ENCODE data around the gene SIMC1. TPM values are rescaled to one million over a fixed set of nuclear protein-coding genes. Genes with fewer than 3 reads are reported as not detected.

The SIMC1 gene
- total RNA-seq, 1 experiment from 2014 or later: 6.5 TPM

- Histone ChIP-seq H4K20me1 (ENCODE audit: insufficient read depth) (no peaks in the 10 kb centered on the region), H3F3A (ENCODE audit: insufficient read depth, low read depth) (0 out of 2 replicates have a peak, but pooled peaks cover 12% of the 10 kb centered on the region), H3K9me2 (ENCODE audit: insufficient read depth) (no peaks in the 10 kb centered on the region), H3K36me3 (ENCODE audit: low read depth) (no peaks in the 10 kb centered on the region), H3K9me3 (ENCODE audit: insufficient read depth, low read depth) (no peaks in the 10 kb centered on the region), H3K4me2 (peak overlapping the region; percentile 30), H3K4me1 (replicated peaks; ENCODE audit: insufficient read depth) (peaks cover 13% of the 10 kb centered on the region), H3K27me3 (ENCODE audit: insufficient read depth, low read depth) (no peaks in the 10 kb centered on the region), H3K27ac (0 out of 2 replicates have a peak overlapping the region, but pooled peaks have one; percentile 16), H3K4me3 (no peak overlapping the region), H2AFZ (no peak overlapping the region), H3K79me2 (ENCODE audit: low read depth) (no peaks in the 10 kb centered on the region)
- DNase-seq: peak; percentile 70 to 86
- intact Hi-C loops (cut with micrococcal nuclease; ENCODE audit: unreplicated experiment): no loop called here
- TSS peak; percentile 14 for BruUV-seq (replicated peaks)
- TF ChIP-seq CTCF (conservative IDR thresholded peaks at IDR 0.05): no peak
- no peak for TF ChIP-seq EZH2 (IDR thresholded peaks at IDR 0.05; ENCODE audit: low read depth)
- ChIA-PET POLR2A (ENCODE audit: unreplicated experiment) (no interaction called here), CTCF (interaction anchor here (1.0 kb wide), 1 partner anchor 10 kb away, joined by 3 read pairs; no protein-coding TSS in a partner anchor)
Observed at GRCh38 chr5:176371621-176372539, 133.7 kb downstream of the SIMC1 start.

- POLR2A ChIA-PET (ENCODE audit: unreplicated experiment): no interaction called here
- no peaks in the 10 kb centered on the region for H3K9me3 ChIP-seq (ENCODE audit: insufficient read depth, low read depth)
- H3K36me3 ChIP-seq (ENCODE audit: low read depth): no peaks in the 10 kb centered on the region
- TF ChIP-seq EZH2 (IDR thresholded peaks at IDR 0.05; ENCODE audit: low read depth): no peak
- no peak for TF ChIP-seq CTCF (conservative IDR thresholded peaks at IDR 0.05)
- H3K27me3 ChIP-seq (ENCODE audit: insufficient read depth, low read depth): no peaks in the 10 kb centered on the region
- no peak overlapping the region for H3K27ac ChIP-seq
- no peaks in the 10 kb centered on the region for H3K9me2 ChIP-seq (ENCODE audit: insufficient read depth)
- no peak overlapping the region for H3K4me2 ChIP-seq
- no TSS peak for BruUV-seq (replicated peaks)
- peaks cover 12% of the 10 kb centered on the region; the same call in 1 of the 2 replicates for H3F3A ChIP-seq (ENCODE audit: insufficient read depth, low read depth)
- H3K4me3 ChIP-seq: no peak overlapping the region
- no peak for DNase-seq
- H4K20me1 ChIP-seq (ENCODE audit: insufficient read depth): no peaks in the 10 kb centered on the region
- CTCF ChIA-PET: no interaction called here
- peaks cover 13% of the 10 kb centered on the region for H3K4me1 ChIP-seq (replicated peaks; ENCODE audit: insufficient read depth)
- H3K79me2 ChIP-seq (ENCODE audit: low read depth): no peaks in the 10 kb centered on the region
- intact Hi-C loops (cut with micrococcal nuclease; ENCODE audit: unreplicated experiment): no loop called here
- H2AFZ ChIP-seq: no peak overlapping the region
Observed at GRCh38 chr5:176373100-176373818, 135.0 kb downstream of the SIMC1 start.

- Histone ChIP-seq H2AFZ (no peak overlapping the region), H3K27ac (no peak overlapping the region), H3K4me1 (replicated peaks; ENCODE audit: insufficient read depth) (no peaks in the 10 kb centered on the region), H3F3A (ENCODE audit: insufficient read depth, low read depth) (no peaks in the 10 kb centered on the region; the same call in 1 of the 2 replicates), H3K9me2 (ENCODE audit: insufficient read depth) (no peaks in the 10 kb centered on the region), H3K36me3 (ENCODE audit: low read depth) (0 out of 2 replicates have a peak, but pooled peaks cover 24% of the 10 kb centered on the region), H3K79me2 (ENCODE audit: low read depth) (no peaks in the 10 kb centered on the region), H3K9me3 (ENCODE audit: insufficient read depth, low read depth) (no peaks in the 10 kb centered on the region), H3K27me3 (ENCODE audit: insufficient read depth, low read depth) (no peaks in the 10 kb centered on the region), H3K4me3 (no peak overlapping the region), H4K20me1 (ENCODE audit: insufficient read depth) (no peaks in the 10 kb centered on the region; the same call in 1 of the 2 replicates), H3K4me2 (no peak overlapping the region)
- intact Hi-C loops (cut with micrococcal nuclease; ENCODE audit: unreplicated experiment): loop anchor here (10.0 kb wide), 2 partner anchors 265 to 445 kb away; partner anchors contain the start of gene TSPAN17
- DNase-seq: no peak
- ChIA-PET CTCF (no interaction called here), POLR2A (ENCODE audit: unreplicated experiment) (no interaction called here)
- BruUV-seq (replicated peaks): no TSS peak
- TF ChIP-seq EZH2 (IDR thresholded peaks at IDR 0.05; ENCODE audit: low read depth) (no peak), CTCF (conservative IDR thresholded peaks at IDR 0.05) (no peak)
Observed at GRCh38 chr5:176379881-176380280, 141.7 kb downstream of the SIMC1 start.

Measured in PC-9 (cell line).